Activated gamma-delta T cell treated with Interleukin-2 at 50 U/mL for 16 hours (primary cell): ENCODE measurements around the gene ORC6.
"Not testable (repeated sequence)": the region's sequence is repeated elsewhere in the genome, so short reads cannot be mapped to it uniquely, and the experiment has no call there.

Experiments
- DNase-seq: peaks from one replicate; pipeline ENCODE4 v3.0.0-alpha.2; 2020

ORC6 gene, protein sequence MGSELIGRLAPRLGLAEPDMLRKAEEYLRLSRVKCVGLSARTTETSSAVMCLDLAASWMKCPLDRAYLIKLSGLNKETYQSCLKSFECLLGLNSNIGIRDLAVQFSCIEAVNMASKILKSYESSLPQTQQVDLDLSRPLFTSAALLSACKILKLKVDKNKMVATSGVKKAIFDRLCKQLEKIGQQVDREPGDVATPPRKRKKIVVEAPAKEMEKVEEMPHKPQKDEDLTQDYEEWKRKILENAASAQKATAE

DNA sequence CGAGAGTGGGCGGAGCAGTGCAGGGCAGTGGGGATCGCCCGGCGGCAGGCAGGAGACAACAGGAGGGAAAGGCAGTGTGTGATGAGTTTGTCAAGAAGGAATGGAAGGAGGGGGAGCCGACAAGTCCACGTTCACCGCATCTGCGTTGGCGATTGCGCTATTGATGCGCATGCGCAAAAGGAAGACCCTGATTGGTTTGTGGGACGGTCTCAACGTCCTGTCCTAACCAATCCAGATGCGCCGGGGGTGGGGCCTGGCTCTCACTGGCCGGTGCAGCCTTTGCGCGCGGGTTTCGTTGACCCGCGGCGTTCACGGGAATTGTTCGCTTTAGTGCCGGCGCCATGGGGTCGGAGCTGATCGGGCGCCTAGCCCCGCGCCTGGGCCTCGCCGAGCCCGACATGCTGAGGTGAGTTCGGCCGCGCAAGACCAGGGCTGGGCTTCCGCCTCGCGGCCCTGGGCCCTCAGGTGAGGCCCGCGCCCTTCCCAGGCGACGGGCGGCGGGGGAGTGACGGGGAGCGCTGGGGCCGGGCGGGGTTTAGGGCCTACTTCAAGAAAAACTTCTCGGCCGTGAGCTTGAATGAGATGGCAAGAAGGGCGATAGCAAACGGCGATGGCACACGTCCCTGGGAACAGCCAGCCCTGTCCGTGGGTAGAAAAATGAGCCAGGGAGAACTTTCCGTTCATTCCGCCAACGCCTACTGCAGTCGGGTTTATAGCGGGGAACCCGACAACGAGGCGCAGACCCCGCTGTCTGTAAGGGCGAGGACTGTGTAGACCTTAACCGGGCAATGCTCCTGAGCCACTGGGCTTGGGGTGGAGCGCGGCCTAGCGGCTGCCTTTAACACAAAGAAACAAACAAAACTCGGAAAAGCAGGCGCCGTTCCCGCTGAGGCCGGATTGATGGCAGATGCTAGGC is at the start of gene ORC6:
ORC6 (plus strand) TSS at position 295 of the 916 bp plus-strand sequence; CDS start at position 342, 47 bp downstream.
- peak; percentile 98 for DNase-seq

DNA sequence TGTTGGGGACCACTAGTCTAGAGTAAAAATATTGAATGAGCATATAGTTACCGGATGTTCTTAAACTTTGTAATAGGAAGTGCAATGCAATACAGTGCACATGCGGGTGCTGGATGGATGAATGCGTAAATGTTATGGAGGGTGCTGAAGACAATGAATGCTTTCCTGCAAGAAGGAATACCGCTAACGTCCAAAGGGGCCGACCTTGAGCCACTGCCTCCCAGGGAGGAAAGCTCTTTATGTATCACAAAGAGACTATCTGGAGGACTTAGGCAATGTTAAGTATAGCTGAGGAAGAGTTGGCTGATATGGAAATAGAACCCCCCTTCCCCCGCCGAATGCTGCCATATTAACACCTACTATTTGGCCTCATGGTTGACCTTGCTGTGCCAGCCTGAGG is 40.8 kb upstream of the ORC6 start:
- no peak for DNase-seq

DNA sequence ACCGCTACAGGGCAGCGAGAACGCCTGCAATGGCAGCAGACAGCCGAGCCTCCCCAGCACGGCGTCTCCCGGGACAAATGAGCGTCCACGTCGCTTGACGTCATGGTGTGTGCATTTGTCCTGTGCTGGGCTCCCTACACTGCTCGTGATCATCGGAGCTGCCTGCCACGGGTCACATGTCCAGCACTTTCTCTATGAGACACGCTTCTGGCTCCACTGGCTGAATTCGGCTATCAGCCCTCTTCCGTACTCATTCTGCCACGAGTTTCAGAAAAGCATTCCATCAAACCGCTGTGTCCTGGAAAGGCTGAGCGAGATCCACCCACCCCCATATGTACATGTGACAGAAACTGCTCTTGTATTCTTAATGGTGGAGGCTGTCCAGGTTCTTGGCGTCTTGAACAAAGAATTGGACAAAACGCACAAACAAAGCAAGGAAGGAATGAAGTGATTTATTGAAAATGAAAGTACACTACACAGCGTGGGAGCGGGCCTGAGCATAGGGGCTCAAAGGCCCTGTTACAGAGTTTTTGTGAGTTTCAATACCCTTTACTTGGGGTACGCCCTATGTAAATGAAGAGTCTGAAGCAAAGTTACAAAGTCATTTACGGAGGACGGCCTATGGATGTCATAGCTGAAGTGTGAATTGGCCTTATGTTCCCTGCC is 39.7 kb upstream of the ORC6 start:
- no peak for DNase-seq

DNA sequence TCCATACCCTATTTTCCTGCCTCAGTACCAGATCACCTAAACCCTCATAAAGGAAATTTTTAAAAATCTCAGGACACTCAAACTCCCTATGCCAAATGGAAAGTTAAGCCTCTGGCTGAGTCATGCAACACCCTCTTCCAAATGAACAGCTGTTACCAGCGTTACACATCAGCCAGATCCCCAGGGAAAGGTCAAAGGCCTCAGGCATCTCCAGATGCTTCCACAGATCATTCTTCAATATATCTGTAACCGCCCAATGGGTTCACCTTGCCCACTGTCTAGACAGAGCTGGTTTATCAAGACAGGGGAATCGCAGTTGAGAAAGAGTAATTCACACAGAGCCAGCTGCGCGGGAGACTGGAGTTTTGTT is 39.2 kb upstream of the ORC6 start:
- no peak for DNase-seq

DNA sequence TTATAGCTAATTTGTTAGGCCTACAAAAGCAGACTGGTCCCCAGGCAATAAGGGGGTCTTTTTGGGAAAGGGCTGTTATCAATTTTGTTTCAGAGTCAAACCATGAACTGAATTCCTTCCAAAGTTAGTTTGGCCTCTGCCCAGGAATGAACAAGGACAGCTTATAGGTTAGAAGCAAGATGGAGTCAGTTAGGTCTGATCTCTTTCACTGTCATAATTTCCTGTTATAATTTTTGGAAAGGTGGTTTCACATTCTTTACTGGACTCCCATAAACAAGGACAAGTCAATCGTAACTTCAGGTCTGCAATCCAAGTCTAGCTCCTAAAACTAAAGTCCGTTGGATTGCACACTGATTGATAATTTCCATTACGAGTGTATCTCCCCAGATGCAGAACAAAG is 38.2 kb upstream of the ORC6 start:
- no peak for DNase-seq

DNA sequence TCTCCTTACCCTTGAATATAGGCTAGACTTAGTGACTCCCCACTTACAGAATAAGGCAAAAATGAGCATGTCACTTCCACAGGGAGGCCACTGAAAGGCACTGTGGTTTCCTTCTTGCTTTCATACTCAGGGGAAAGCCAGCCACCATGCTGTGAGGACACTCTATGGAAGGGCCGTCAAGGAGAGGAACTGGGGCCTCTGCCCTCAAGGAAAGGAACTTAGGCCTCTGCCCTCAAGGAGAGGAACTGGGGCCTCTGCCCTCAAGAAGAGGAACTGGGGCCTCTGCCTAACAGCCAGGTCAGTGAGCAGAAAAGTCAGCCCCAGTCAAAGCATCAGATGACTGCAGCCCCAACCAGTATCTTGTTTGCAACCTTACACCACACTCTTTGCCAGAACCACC is 30.5 kb upstream of the ORC6 start:
- no peak for DNase-seq

DNA sequence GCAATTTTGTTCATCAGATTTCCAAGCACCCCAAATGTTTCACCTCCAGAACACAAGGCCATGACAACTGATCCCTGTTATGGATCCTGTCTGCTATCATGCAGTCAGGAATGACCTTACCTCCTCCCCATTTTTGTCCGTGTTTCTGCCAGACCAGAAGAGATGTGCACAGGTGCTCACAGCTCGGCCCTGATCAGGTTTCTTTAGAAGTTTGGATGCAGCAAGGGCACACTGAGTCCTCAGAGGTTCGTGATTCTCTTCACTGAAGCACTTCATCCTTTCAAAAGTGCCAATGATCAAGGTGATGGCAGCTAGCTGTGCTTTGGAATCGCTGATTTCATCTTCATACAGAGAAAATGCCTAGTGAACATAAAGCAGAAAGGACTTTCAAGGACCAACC is 27.3 kb upstream of the ORC6 start:
- DNase-seq: no peak

DNA sequence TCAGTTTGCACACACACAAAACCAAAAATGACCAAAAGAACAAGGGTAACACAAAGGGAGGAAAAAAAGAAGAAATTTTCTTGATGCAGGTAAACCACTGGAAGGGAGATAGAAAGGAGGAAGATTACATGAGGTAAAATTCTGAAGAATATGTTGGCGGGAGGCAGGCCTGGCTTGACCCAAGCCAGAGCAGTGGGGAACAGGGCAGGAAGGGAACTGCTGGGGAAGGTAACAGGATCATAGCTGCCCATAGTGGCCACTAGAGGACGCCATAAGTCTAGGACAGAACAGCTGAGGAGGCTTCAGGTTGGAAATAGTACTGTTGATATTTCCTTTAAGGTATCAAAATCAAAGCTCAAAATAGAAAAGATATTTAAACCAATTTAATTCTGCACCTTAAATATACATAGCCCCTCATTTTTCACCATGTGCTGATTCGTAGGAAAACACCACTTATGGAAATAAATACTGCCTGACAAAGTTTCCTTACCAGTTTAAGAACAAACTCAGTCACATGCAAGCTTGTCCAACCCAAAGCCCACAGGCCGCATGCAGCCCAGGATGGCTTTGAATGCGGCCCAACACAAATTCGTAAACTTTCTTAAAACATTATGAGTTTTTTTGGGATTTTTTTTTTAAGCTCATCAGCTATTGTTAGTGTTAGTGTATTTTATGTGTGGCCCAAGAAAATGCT is 16.0 kb upstream of the ORC6 start:
- peak; percentile 24 for DNase-seq

DNA sequence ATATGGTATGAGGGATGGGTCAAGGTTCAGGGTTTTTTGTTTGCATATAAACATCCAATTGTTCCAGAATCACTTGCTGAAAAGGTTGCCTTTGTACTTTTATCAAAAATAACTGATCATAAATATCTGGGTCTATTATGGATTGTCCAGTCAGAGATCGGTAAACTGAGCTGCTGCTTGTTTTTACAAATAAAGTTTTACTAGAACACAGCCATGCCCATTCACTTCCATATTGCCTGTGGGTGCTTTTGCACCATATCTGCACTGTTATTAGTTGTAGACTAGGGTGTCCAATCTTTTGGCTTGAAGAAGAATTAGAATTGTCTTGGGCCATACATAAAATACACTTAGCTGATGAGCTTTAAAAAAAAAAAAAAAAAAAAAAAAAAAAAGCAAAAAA is 11.5 kb upstream of the ORC6 start:
- not testable (repeated sequence) for DNase-seq

DNA sequence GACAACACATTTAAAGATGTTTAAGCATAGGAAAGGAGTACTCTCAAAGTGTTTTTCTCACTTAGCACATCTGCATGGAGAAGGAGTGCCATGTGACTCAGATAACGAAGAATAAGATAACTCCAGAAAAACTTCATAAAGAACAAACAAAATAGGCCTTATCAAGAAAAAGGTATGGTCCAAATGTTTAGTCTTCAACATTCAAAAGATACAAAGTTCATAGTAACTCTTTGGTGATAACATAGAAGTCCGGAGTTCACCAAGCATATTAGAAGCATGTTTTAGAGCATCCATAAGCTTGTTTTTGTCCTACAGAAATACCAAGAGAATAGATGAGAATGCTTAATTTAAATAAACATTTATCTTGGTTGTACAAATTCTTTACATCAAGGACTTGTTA is 7.6 kb upstream of the ORC6 start:
- DNase-seq: not testable (repeated sequence)

DNA sequence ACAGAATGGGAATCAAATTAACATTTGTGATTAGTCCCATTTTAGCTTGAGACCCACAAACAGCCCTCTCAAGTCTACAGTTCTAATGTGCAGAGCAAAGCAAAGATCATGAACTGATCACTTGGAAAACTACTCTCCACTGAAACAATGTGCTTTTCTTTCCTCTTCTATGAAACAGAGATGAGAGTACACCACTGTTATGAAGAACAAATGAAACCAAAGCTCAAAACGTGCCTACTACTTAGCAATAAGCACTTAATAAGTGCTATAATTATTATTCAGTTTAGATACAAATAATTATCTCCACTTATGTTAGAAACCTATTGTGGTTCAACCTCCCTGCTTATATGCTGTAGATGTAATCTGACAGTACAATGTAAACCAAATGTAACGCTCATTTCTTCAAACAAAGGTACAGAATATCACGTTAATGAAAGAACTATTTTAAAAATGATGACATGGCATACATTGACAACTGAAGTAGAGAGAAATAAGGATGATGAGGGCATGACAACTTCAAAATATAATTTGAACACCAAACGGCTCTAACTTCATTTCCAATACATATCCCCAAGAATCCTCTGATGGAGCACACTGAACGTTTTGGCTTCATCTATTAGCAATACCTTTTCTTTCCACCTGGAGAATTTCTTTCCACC is 2.5 kb upstream of the ORC6 start:
- no peak for DNase-seq

DNA sequence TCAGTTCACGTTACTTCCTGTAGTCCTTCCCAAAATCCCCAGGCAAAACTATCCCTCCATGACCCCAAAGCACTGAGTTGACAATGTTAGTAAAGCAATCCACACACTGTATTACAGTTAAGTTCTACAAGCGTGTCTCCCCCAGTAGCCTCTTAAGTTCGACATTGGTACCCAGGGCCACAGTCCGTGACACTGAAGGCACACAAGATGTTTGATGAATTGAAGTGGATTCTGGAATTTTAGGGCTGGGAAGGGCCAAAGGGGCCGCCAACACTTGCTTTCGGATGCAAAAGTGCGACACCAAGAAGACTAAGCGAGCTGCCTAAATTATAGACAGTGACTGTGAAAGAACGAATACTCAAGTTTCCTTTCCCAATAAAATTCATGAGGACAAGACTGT is 2.0 kb upstream of the ORC6 start:
- DNase-seq: no peak

DNA sequence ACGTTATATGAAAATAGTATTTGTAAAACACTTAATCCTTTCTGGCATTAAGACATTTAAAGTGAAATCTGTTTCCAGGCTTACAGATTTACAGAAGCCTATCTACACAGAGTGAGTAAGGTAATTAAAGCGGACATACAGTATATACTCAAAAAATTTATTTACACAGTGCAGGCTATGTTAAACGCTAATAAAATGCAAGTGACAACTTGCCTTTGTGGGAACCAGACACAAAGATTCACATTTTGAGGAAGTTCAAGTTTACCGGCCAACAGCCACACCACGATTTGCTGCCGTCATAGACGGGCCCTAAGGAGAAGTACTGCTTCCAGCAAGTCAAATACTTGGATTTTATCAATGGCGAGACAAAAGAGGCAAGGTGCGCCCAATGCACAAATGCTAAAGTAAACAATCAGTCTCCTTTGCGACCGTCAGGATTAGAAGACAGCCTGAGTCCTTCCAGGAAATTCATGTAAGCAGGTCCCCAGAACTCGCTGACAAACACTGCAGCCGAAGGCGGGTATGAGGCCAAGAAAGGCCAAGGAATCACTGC is 1.3 kb upstream of the ORC6 start:
- DNase-seq: no peak

DNA sequence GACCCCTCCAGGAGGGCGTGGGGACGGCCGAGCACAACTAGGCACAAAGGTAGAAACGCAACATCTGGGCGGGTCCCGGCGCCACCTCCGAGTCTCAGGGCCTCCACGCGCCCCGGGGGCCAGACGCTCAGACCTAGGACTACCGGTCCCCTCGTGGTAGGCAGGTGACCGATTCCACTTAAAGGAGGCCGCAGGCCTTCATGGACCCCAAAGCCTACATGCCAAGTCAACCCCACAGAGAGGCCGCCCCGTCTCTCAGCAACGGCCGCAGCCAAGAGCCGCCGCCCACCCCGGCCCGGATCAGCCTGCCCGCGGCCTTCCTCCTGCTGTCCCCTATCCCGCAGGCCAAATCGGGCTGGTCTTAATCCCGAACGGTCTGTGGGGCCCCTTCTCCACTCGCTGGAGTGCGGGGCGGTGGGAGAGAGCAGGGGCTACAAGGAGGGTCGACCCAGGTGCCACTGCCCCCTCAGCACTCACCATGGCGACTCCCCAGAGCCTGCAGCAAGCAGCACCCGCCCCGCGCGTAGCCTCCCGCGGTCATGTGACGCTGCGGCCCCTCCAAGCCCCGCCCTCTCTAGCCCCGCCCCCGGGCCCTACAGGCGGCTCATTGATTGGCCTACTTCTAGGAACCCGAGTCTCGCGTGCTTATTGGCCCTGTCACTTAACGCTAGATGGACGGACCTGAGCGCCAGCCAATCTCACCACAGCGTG is 650 bp upstream of the ORC6 start, which contains the start of gene VPS35:
VPS35 (minus strand) TSS at position 525 of the 711 bp plus-strand sequence; CDS start at position 480, 45 bp downstream.
- peak; percentile 100 for DNase-seq

DNA sequence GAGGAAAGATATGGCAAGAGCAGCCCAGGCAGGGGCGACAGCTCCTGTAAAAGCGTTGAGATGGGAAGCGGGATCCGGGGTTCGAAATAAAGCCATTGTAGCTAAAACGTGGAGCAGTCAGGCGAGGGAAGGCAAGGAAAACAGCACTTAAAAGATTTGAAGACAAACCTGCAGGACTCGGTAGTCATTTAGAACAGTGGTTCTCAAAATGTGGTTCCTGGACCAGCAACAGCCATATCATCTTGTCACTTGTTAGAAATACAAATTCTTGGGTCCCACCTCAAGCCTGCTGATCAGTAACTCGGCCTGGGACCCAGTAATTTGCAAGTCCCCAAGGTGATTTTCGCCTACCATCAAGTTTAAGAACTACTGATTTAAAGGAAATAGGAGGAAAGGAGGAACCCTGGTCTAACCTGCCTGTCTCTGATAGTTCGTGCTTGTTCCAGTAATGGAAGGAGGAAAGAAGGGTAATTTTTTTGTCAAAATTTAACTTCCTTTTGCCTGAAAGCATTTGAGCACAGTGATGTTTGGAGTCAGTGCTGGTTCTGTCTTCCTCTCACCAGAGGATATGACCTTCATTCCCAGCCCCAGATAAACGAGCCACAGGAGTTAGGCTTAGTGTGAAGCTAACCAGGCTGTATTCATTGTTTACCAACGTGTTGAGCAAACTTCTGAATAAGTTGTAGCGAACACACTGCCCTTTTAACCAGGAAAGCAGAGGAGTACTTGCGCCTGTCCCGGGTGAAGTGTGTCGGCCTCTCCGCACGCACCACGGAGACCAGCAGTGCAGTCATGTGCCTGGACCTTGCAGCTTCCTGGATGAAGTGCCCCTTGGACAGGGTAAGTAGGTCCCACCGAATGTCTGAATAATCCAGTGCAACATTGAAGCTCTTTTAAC is 1.1 kb downstream of the ORC6 start:
- no peak for DNase-seq

DNA sequence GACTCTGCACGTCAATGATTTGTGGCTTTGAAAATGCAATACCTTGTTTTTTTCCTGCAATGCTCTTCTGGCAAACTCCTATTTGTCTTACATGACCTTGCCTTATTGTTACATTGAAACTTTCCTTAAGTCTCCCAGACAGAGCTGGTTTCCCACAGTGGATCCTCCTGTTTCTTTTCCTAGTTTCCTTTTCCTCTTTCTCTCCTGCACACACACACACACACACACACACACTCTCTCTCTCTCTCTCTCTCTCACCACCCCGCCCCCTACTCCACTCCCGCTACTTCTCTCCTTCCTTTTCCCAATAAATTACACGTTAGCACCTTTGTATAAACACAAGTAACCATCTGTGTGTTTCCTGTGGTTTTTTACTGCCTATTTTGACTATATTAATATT is 2.3 kb downstream of the ORC6 start:
- DNase-seq: no peak

DNA sequence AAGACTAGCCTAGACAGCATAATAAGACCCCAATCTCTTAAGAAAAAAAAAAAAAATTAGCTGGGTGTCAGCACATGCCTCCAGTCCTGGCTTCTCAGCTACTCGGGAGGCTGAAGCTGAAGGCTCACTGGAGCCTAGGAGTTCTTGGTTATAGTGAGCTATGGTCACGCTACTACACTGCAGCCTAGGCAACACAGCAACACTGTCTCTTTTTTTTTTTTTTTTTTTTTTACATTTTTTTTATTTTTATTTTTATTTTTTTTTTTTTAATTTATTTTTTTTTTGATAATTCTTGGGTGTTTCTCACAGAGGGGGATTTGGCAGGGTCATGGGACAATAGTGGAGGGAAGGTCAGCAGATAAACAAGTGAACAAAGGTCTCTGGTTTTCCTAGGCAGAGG is 4.1 kb downstream of the ORC6 start:
- no peak for DNase-seq

DNA sequence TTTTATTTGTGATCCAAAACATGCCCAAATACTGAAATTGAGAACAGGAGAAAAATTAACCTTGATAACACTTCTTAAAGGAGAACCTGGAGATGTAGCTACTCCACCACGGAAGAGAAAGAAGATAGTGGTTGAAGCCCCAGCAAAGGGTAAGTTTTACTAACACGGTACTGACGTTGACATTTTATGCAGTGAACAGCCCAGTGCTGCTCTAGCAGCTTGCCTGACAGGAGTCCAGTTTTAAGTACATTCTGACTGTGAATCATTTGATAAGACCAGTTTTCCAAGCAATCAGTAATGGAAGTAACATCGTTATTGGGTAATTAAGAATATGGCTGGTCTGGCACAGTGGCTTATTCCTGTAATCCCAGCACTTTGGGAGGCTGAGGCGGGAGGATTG is 6.5 kb downstream of the ORC6 start:
- DNase-seq: no peak

DNA sequence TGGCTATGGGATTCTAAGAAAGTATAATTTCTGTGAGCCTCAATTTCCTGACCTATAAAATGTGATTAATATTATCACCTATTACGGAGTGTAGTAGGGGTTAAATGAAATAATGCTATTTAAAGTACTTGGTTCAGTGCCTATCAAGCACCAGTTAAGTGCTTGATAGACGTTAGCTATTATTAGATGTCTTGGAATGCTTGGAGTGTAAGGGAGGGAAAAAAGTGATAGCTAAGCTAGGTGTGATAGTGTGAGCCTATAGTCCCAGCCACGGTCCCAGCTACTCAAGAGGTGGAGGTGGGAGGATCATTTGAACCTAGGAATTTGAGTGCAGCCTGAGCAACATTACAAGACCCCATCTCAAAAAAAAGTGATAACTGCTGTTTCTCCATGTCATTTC is 7.5 kb downstream of the ORC6 start:
- no peak for DNase-seq

DNA sequence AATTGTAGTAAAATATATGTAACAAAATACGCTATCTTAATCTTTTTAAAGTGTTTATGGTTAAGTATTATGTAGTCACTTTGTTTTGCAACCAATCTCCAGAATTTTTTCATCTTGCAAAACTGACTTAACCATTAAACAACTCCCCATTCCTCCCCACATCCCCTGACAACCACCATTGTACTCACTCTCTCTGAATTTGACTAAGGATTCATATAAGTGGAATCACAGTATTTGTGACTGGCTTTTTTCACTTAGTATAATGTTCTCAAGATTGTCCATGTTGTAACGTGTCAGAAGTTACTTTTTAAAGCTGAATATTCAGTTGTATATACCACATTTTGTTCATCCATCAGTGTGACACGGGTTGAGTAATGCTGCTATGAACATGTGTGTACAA is 10.6 kb downstream of the ORC6 start:
- DNase-seq: no peak

DNA sequence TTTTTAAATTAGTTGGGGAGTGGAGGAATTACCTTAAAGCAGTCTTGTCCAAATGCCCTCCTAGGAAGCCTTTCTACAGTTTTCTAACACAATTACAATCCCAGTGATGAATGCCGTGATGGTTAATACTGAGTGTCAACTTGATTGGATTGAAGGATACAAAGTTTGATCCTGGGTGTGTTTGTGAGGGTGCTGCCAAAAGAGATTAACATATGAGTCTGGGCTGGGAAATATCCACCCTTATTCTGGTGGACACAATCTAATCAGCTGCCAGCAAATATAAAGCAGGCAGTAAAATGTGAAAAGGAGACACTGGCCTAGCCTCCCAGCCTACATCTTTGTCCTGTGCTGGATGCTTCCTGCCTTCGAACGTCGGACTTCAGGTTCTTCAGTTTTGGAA is 12.2 kb downstream of the ORC6 start:
- DNase-seq: no peak
